ENCODE data around the gene OPTC.

GRCh38 chr1:203508463-203509073, 14.6 kb downstream of the OPTC start:
- TF ChIP-seq GATA3 (IDR thresholded peaks at IDR 0.05; ENCODE audit: low read depth, low read length) (no peak), GATA2 (IDR thresholded peaks at IDR 0.05; ENCODE audit: low read depth, low read length) (no peak)
